Measurements from ENCODE around the gene HOXD3. TPM values are rescaled to one million over a fixed set of nuclear protein-coding genes. Genes with fewer than 3 reads are reported as not detected.

HOXD3 gene
- polyA plus RNA-seq, 6 donors from 2014 or later, result not detected

DNA sequence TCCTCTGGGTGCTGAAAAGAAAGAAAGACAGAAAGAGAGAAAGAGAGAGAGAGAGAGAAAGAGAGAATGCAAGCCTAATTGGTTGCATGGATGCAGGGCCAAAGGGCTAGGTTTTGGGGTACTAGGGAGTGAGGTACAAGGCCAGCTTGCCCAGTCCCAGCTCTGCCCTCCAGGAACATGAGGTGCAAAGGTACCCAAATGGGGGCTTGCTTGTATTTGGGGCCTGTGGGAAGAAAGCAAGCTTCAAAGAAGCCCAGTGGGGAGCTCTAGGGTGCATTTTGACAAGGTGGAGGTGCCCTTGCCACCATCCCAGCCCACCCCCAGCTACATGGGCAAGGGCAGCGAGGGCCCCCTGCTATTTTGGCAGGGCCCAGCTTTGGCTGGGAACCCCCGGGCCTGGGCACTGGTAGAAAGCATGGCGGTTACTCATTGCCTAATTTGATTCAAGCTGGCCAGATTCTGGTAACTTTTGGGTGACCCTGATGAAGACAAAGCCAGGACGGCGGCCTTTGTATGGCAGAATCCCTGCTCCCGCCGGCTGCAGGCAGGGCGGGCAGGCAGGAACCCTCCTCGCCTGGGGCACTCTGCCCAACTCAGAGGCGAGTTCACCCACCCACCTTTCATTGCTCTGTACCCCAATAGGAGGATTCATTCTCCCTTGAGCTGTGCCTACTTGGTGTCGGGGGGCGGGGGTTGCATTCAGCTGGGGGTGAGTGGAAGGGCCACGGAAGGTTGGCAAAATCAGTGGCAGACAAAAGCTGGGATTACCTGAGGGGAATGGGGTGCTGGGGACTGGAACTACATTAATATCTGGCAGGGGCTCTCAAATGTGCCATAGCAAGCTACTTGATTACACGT lies 6.3 kb upstream of the HOXD3 start:
- H3K27me3 Mint-ChIP-seq, result peaks cover 66 to 96% (median 93%) of the 10 kb centered on the region in 3 donors
- peaks cover 0 to 6% (median 2%) of the 10 kb centered on the region in 3 donors for H3K4me1 Mint-ChIP-seq
- H3K27ac Mint-ChIP-seq, result peak overlapping the region in 2 of 6 donors; percentile 43 to 91
- H3K9me3 Mint-ChIP-seq, result peaks cover 0 to 13% (median 0%) of the 10 kb centered on the region in 7 donors
- H3K4me3 Mint-ChIP-seq, result peak overlapping the region in 2 of 8 donors; percentile 10 to 26
- DNase-seq (no peak), ATAC-seq (ENCODE audit: low read depth in 2 of 2) (no peak)
- H3K36me3 Mint-ChIP-seq, result peaks cover 0 to 8% of the 10 kb centered on the region in 2 donors

DNA sequence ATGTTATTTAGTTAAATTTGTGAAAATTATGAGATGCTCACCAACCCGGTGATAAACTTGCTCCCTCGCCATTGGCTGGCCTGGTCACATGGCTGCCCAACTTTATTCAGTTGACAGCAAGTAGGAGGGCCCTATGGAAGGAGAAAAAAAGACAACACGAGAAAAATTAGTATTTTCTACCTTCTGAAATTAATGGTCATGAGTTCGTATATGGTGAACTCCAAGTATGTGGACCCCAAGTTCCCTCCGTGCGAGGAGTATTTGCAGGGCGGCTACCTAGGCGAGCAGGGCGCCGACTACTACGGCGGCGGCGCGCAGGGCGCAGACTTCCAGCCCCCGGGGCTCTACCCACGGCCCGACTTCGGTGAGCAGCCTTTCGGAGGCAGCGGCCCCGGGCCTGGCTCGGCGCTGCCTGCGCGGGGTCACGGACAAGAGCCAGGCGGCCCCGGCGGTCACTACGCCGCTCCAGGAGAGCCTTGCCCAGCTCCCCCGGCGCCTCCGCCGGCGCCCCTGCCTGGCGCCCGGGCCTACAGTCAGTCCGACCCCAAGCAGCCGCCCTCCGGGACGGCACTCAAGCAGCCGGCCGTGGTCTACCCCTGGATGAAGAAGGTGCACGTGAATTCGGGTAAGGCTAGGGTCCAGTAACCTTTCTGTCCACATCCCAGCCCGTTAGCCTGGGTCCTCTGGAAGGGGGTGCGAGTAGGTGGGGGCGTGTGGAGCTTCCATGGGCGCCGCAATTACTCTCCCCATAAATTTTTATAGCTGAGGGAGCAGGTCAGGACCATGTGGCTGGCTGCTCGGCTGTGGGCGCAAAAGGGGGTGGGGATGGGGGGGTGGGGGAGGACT lies 5.4 kb upstream of the HOXD3 start, which contains the start of gene HOXD4:
Gene HOXD4 (plus strand): TSS at position 109 of the 846 bp plus-strand sequence. CDS start 84 bp downstream, at position 193.
- H3K4me3 Mint-ChIP-seq, result peak within 1 kb of the TSS in 2 of 8 donors; percentile 10 to 26
- peak within 1 kb of the TSS in 3 of 6 donors; percentile 7 to 91 (median 43) for H3K27ac Mint-ChIP-seq
- DNase-seq (no peak), ATAC-seq (ENCODE audit: low read depth in 2 of 2) (no peak)
- peaks cover 0 to 13% (median 0%) of the 10 kb centered on the region in 7 donors for H3K9me3 Mint-ChIP-seq
- H3K36me3 Mint-ChIP-seq, result peaks cover 0 to 8% of the 10 kb centered on the region in 2 donors
- peaks cover 0 to 6% (median 2%) of the 10 kb centered on the region in 3 donors for H3K4me1 Mint-ChIP-seq
- peaks cover 63 to 96% (median 93%) of the 10 kb centered on the region in 3 donors for H3K27me3 Mint-ChIP-seq

DNA sequence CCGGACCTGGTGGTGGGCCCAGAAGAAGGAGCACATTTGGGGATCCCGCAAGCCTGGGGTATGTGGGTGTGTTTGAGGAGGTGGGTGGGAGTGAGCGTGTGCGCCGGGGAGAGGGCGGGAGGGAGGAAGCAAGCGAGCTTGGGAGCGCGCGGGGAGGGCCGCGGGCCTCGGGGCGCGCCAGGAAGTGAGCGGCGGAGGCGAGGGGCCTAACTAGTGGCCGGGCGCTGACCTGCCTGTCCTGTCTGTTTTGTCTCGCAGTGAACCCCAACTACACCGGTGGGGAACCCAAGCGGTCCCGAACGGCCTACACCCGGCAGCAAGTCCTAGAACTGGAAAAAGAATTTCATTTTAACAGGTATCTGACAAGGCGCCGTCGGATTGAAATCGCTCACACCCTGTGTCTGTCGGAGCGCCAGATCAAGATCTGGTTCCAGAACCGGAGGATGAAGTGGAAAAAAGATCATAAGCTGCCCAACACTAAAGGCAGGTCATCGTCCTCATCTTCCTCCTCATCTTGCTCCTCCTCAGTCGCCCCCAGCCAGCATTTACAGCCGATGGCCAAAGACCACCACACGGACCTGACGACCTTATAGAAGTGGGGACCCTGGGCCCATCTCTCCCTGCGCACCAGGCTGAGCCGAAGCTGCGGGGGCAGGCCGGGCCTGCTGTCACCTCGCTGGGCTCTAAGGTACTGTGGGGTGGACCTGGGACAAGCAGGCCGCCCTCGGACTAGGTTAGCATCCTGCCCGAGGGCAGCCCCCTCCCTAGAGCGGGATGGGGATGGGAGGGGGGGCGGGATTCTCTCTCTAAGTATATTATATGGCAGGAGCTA lies 4.5 kb upstream of the HOXD3 start:
- peaks cover 60 to 93% (median 93%) of the 10 kb centered on the region in 3 donors for H3K27me3 Mint-ChIP-seq
- ATAC-seq (ENCODE audit: low read depth in 2 of 2), result no peak
- H3K4me1 Mint-ChIP-seq, result peaks cover 3 to 6% (median 5%) of the 10 kb centered on the region in 3 donors
- no peak overlapping the region for H3K27ac Mint-ChIP-seq
- H3K9me3 Mint-ChIP-seq, result peaks cover 0 to 9% (median 3%) of the 10 kb centered on the region in 7 donors
- DNase-seq, result no peak
- H3K4me3 Mint-ChIP-seq, result no peak overlapping the region
- peaks cover 0 to 13% of the 10 kb centered on the region in 2 donors for H3K36me3 Mint-ChIP-seq

DNA sequence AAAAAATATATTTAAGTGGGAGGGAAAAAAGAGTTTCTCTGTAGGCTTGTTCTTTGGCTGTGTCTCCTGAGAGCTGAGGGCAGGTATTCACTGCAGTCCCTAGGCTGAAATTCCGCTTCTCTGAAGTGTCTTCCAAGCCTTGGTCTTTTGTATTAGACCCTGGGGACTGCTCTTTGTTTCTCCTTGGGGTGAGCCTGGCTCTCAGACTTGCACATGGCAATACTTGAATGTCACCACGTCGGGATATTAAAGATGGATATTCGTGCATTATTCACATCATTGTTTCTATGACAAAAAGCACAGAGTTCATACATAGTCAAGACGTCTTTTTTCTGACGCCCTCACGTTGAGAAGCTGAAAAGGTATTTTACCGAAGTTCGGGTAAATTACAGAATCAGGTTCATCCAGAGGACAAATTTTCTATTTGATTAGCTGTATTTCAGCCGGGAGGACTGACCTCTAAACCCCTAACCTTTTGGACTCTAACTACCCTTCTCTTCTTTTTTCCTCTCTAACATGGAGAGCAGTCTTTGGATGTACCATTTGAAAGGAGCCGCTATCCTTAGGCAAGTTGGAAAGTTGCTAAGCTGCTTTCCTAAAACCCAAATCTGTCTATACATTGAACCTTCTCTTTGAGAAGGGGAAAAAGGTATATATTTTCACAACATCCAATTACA lies 2.4 kb upstream of the HOXD3 start:
- Mint-ChIP-seq H3K4me1 (peaks cover 4 to 12% (median 8%) of the 10 kb centered on the region in 3 donors), H3K4me3 (peak overlapping the region in 1 of 8 donors; percentile 62), H3K27ac (no peak overlapping the region), H3K27me3 (peaks cover 50 to 89% (median 84%) of the 10 kb centered on the region in 3 donors), H3K36me3 (peaks cover 0 to 16% of the 10 kb centered on the region in 2 donors), H3K9me3 (peaks cover 0 to 9% (median 3%) of the 10 kb centered on the region in 7 donors)
- no peak for ATAC-seq (ENCODE audit: low read depth in 2 of 2)
- DNase-seq, result no peak

GRCh38 chr2:176155356-176156044 lies 1.6 kb upstream of the HOXD3 start:
- ATAC-seq (ENCODE audit: low read depth in 2 of 2) (no peak), DNase-seq (no peak)
- peaks cover 44 to 86% (median 78%) of the 10 kb centered on the region in 3 donors for H3K27me3 Mint-ChIP-seq
- peaks cover 0 to 5% (median 3%) of the 10 kb centered on the region in 7 donors for H3K9me3 Mint-ChIP-seq
- H3K4me1 Mint-ChIP-seq, result peaks cover 4 to 8% (median 6%) of the 10 kb centered on the region in 3 donors
- peaks cover 0 to 11% of the 10 kb centered on the region in 2 donors for H3K36me3 Mint-ChIP-seq
- H3K4me3 Mint-ChIP-seq, result peak overlapping the region in 1 of 8 donors; percentile 62
- H3K27ac Mint-ChIP-seq, result peak overlapping the region in 2 of 6 donors; percentile 3 to 52

DNA sequence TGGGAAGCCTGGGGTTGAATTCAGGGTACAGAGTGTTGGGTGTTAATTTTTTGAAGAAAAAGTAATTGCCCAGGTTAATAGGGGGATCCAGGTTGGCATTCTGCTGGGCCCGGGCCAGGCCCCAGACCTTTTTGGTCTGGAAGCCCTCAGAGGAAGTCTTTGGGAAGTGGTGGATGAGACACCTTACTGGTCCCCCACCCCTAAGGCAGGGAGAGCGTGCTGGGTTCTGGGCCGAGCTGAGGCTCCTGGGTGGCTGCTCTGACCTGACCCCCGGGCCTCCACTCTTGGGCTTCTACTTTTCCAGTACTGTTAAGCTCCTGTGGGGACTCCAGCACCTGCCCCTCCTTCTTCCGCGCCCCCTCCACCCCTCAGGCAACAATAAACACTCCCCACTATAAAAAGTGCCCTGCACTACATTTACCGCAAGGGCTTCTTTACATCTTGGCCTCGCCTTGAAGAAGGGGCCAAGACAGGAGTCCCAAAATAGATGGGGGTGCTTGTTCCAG lies 753 bp upstream of the HOXD3 start:
- ATAC-seq (ENCODE audit: low read depth in 2 of 2) (no peak), DNase-seq (no peak)
- peaks cover 43 to 86% (median 78%) of the 10 kb centered on the region in 3 donors for H3K27me3 Mint-ChIP-seq
- H3K4me3 Mint-ChIP-seq, result peak overlapping the region in 2 of 8 donors; percentile 18 to 46
- H3K9me3 Mint-ChIP-seq, result peaks cover 0 to 6% (median 4%) of the 10 kb centered on the region in 7 donors
- peak overlapping the region in 1 of 6 donors; percentile 59 for H3K27ac Mint-ChIP-seq
- H3K4me1 Mint-ChIP-seq, result peaks cover 4 to 15% (median 6%) of the 10 kb centered on the region in 3 donors
- peaks cover 0 to 8% of the 10 kb centered on the region in 2 donors for H3K36me3 Mint-ChIP-seq

- ATAC-seq (ENCODE audit: low read depth in 2 of 2), result no peak
- Mint-ChIP-seq H3K9me3 (peaks cover 0 to 6% (median 4%) of the 10 kb centered on the region in 7 donors), H3K27ac (peak overlapping the region in 4 of 6 donors; percentile 33 to 96 (median 90)), H3K4me1 (peaks cover 4 to 16% (median 6%) of the 10 kb centered on the region in 3 donors), H3K27me3 (peaks cover 51 to 89% (median 84%) of the 10 kb centered on the region in 3 donors), H3K4me3 (peak overlapping the region in 7 of 8 donors; percentile 19 to 85 (median 44)), H3K36me3 (peaks cover 0 to 8% of the 10 kb centered on the region in 2 donors)
- DNase-seq, result no peak
These were observed 535 bp downstream of the HOXD3 start for GRCh38 chr2:176157499-176158185.

GRCh38 chr2:176158186-176158591 lies 1.1 kb downstream of the HOXD3 start:
- DNase-seq, result no peak
- peaks cover 0 to 8% of the 10 kb centered on the region in 2 donors for H3K36me3 Mint-ChIP-seq
- no peak for ATAC-seq (ENCODE audit: low read depth in 2 of 2)
- peak overlapping the region in 4 of 6 donors; percentile 30 to 88 (median 62) for H3K27ac Mint-ChIP-seq
- peak overlapping the region in 6 of 8 donors; percentile 19 to 74 (median 57) for H3K4me3 Mint-ChIP-seq
- peaks cover 4 to 16% (median 6%) of the 10 kb centered on the region in 3 donors for H3K4me1 Mint-ChIP-seq
- H3K9me3 Mint-ChIP-seq, result peaks cover 0 to 8% (median 2%) of the 10 kb centered on the region in 7 donors
- H3K27me3 Mint-ChIP-seq, result peaks cover 56 to 89% (median 84%) of the 10 kb centered on the region in 3 donors

DNA sequence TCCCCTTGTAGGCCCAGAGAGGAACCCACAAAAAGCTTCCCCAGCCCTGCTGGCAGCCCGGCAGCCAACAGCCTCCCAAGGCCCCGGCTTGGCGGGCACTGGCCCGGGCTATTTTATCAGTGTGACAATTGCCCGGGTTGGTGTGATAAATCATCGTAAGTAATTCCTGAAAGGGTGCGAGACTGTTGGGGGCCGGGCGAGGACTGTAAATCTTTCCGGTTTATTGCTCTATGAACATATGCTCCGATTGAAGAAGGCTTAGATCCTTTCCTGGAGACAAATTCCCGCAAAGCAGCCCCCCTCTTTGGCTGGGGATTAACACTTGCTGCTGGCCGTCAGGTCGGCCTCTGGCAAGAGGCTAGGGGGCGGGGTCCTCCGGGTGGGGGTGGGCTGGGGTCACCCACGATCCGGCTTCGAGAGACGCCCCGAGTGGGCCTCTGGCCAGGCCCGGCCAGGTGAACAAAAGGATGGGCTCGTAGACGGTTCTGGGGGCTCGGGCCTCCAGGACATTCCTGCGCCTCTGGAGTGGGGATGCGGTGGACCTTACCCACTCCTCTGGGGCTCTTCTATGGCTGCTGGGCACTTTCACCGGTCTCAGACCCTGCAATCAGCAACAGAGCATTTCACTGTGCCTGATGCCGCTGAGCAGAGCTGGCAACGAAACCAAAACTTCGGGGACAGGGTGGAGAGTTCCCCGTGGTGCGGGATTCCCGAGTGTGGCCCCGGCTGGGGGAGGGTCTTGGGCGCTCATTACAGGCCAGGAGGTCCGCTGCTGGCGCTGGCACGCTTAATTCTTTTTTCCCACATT lies 2.0 kb downstream of the HOXD3 start:
- Mint-ChIP-seq H3K4me3 (peak overlapping the region in 4 of 8 donors; percentile 12 to 84 (median 60)), H3K9me3 (peaks cover under 1 to 15% (median 8%) of the 10 kb centered on the region in 7 donors), H3K27me3 (peaks cover 63 to 89% (median 85%) of the 10 kb centered on the region in 3 donors), H3K27ac (peak overlapping the region in 2 of 6 donors; percentile 63 to 80), H3K36me3 (peaks cover 0 to 16% of the 10 kb centered on the region in 2 donors), H3K4me1 (peaks cover 4 to 16% (median 12%) of the 10 kb centered on the region in 3 donors)
- DNase-seq (no peak), ATAC-seq (ENCODE audit: low read depth in 2 of 2) (no peak)

DNA sequence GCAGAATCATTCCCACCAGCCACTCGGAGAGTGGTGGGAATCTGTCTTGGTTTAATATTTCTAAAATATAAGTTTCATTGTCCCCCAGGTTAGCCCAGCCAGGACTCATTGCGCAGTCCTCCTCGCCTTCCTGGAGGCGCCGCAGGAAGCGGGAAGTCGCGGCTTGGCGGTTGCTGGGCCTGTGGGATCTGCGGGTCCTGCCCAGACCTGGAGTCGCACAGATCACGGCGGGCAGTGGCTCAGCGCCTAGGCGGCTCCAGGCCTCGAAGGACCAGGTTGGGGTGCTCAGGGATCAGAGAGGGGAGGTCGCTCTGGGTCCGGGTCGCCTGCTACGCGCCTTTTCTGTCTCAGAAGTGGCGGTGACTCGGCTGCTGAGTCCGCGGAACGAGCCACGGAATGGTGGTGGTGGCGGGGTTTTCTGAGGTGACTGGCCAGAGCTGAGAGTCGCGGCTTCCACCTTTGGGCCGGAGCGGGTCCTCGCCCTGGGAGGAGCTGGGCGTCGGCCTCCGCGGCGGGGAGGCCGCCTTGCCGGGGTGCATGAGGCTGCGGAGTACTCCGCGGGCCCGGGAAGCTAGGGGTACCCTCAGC lies 2.6 kb downstream of the HOXD3 start:
- peaks cover 4 to 20% (median 9%) of the 10 kb centered on the region in 7 donors for H3K9me3 Mint-ChIP-seq
- H3K36me3 Mint-ChIP-seq, result peaks cover 0 to 21% of the 10 kb centered on the region in 2 donors
- DNase-seq, result no peak
- H3K4me1 Mint-ChIP-seq, result peaks cover 8 to 19% (median 16%) of the 10 kb centered on the region in 3 donors
- peaks cover 60 to 89% (median 84%) of the 10 kb centered on the region in 3 donors for H3K27me3 Mint-ChIP-seq
- H3K4me3 Mint-ChIP-seq, result peak overlapping the region in 3 of 8 donors; percentile 12 to 84 (median 41)
- no peak for ATAC-seq (ENCODE audit: low read depth in 2 of 2)
- peak overlapping the region in 2 of 6 donors; percentile 63 to 80 for H3K27ac Mint-ChIP-seq
